NCI-H1105 treated with DMSO at 0.1 percent for 48 hours (cell line): Measurements from ENCODE around the gene MR1.

Experiments used
- DNase-seq: peaks from one replicate; lab custom pipeline; 2025; lab: John Stamatoyannopoulos, UW

MR1 gene

GRCh38 chr1:181108304-181108867 is 74.6 kb downstream of the MR1 start:
- DNase-seq = no peak

- DNase-seq = no peak
Measured at GRCh38 chr1:181110013-181110412, 76.2 kb downstream of the MR1 start.
